Activated effector memory CD4-positive, alpha-beta T cell treated with anti-CD3 and anti-CD28 coated beads, Interleukin-2, amount 50 U/mL, for 16 hours (primary cell): Measurements from ENCODE around the gene MASP2.
A peak's percentile ranks its signal among the peaks of the same experiment; 100 is the strongest.
"Not testable (repeated sequence)": the region's sequence is repeated elsewhere in the genome, so short reads cannot be mapped to it uniquely, and the experiment has no call there.

Experiments
- DNase-seq: peaks from one replicate; pipeline ENCODE4 v3.0.0-alpha.2; 2020

The MASP2 gene

GRCh38 chr1:11058026-11058425 is 11.0 kb upstream of the MASP2 start:
- no peak for DNase-seq

DNA sequence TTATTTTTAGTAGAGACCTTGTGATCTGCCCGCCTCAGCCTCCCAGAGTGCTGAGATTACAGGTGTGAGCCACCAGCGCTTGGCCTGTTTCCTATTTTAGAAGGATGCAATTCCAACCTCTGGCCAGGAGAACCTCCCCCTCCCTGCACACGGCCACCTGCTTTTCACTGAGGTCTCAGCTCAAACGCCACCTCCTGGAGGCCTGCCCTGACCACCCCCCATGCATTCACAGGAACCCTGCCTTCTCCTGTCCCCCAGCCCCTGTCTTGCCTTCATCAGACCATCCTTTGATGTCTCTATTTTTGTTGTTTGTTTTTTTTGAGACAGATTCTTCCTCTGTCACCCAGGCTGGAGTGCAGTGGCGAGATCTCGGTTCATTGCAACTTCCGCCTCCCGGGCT is 10.4 kb upstream of the MASP2 start:
- no peak for DNase-seq

DNA sequence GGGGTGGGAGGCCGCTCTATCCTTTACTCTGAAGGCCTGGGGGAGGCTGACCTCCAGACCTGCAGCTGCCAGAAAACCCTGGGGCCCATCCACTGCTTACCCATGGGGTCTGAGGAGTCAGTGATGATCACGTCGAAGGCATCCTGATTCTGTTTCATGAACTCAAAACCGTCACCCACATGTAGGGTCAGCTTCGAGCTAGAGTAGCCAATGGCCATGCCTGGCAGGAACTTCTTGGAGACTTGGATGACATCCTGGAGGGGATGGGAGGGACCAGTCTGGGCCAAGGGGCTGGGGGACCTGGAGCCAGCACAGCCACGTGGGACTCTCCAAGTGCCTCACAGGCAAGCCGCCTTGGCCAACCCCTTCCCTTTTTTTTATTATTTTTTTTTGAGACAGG is 9.5 kb upstream of the MASP2 start:
- DNase-seq, result no peak

GRCh38 chr1:11055676-11056075 is 8.6 kb upstream of the MASP2 start:
- DNase-seq, result no peak

DNA sequence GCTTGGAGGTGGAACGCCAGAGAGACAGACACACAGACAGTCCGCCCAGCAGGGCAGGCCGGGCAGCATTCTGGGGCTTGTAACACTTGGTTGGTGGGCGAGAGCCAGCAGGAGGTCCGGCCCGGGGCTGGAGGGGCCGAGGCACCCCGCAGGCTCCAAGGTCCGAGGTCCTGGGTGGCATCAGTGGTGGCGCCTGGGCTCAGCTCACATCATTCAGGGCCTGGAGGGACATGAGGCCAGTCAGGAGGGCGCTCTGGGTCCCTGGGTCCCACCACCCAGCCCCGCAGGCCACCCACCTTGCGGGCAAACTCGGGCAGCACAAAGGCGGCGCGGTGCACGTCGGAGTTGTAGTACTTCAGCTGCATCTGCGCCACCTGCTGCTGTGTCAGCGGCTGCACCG is 7.6 kb upstream of the MASP2 start:
- DNase-seq, result no peak

- no peak for DNase-seq
These were observed 7.1 kb upstream of the MASP2 start for GRCh38 chr1:11054181-11054580.

GRCh38 chr1:11053758-11054137 is 6.7 kb upstream of the MASP2 start:
- no peak for DNase-seq

DNA sequence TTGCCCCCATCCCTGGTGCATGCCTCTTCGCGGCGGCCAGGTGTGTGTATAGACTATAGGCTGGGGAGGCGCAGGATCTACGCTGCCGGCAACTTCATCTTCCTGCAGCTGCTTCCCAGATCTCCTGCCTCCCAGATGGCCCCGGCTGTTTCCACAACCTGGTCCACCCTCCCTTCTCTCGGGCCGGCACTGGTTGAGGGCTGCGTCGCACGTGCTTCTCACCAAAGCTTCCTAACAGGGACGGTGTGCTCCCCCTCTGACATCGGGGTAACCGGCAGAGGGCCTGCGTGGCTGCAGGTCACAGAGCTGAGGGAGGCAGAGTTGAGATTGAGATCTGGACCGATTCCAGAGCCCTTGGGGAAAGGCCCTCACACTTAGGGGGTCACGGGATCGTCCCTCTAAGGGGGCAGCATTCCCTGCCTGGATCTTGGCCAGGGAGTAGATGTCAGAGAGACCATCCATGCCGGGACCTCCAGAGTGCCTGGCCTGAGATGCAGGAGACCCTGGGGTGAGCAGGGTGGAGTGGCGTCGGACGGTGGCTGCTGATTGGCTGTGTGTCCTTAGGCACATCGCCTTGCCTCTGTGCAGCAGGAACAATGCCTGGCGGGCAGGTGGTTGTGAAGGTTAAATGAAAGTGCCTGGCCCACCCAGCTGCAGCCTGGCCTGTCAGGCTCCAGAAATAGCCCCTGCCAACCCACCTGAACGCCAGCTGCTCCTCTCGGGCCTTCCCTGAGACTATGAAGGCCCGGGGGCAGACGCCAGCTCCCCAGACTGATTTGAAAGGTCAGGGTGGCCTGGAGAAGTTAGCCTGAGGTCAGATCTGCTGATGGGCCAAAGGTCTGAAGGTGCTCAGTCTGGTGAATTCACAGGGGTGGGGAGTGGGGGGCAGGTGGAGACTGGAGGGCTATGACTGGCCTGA is 6.1 kb upstream of the MASP2 start:
- DNase-seq, result no peak

GRCh38 chr1:11051781-11052511 is 4.9 kb upstream of the MASP2 start:
- no peak for DNase-seq

- not testable (repeated sequence) for DNase-seq
These were observed 4.1 kb upstream of the MASP2 start for GRCh38 chr1:11051121-11051520.

- no peak for DNase-seq
These were observed 821 bp downstream of the MASP2 start for GRCh38 chr1:11046270-11046566.

GRCh38 chr1:11045428-11046269 is 1.4 kb downstream of the MASP2 start:
- peak; percentile 59 for DNase-seq

- DNase-seq, result peak; percentile 34
These were observed 2.1 kb downstream of the MASP2 start for GRCh38 chr1:11044849-11045427.

GRCh38 chr1:11044086-11044848 is 2.8 kb downstream of the MASP2 start:
- peak; percentile 47 for DNase-seq

- peak; percentile 47 for DNase-seq
These were observed 3.8 kb downstream of the MASP2 start for GRCh38 chr1:11042995-11043874.

DNA sequence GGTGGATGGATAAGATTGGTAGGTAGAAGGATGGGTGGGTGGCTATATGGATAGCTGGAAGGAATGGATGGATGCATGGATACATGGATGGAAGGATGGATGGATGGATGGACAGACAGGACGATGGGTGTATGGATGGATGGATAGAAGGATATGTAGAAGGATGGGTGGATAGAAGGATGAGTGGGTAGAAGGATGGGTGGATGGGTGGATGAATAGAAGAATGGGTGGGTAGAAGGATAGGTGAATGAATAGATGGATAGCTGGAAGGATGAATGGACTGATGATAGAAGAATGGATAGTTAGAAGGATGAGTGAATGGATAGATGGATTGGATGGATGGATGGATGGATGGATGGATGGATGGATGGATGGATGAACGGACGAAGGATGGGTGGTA is 5.0 kb downstream of the MASP2 start:
- DNase-seq, result no peak

GRCh38 chr1:11041048-11041447 is 6.0 kb downstream of the MASP2 start:
- DNase-seq, result no peak

DNA sequence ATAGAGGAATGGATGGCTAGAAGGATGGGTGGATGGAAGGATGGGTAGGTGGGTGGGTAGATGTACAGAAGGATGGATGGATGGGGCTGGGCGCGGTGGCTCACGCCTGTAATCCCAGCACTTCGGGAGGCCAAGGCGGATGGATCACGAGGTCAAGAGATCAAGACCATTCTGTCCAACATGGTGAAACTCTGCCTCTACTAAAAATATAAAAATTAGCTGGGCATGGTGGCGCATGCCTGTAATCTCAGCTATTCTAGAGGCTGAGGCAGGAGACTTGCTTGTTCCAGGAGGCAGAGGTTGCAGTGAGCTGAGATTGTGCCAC is 7.0 kb downstream of the MASP2 start:
- not testable (repeated sequence) for DNase-seq

DNA sequence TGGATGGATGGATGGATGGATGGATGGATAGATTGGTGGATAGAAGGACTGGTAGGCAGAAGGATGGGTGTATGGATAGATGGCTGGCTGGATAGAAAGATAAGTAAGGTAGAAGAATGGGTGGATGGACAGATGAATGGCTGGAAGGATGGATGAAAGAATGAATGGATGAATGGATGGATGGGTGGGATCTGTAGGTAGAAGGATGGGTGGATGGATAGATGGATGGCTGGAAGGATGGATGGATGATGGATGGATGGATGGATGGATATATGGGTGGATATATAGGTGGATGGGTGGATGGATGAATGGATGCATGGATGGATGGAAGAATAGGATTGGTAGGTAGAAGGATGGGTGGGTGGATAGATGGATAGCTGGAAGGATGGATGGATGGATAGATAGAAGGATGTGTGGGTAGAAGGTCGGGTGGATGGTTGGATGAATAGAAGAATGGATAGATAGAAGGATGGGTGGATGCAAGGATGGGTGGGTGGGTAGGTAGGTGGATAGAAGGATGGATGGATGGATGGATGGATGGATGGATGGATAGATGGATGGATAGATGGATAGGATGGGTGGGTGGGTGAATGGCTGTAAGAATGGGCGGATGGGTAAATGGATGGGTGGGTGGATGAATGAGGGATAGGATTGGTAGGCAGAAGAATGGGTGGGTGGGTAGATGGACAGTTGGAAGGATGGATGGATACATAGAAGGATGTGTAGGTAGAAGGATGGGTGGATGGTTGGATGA is 7.5 kb downstream of the MASP2 start:
- no peak for DNase-seq

GRCh38 chr1:11037740-11038182 is 9.3 kb downstream of the MASP2 start:
- peak; percentile 95 for DNase-seq
